HG03457 (cell line): ENCODE results near the gene DNAJC21.

ENCODE experiments used
- ATAC-seq: cut with Tn5 transposase; IDR thresholded peaks from one replicate; pipeline ENCODE4 v1.9.1; 2021; ENCODE audit warnings: moderate number of reproducible peaks; ENCODE audit not compliant: unreplicated experiment

Gene DNAJC21

DNA sequence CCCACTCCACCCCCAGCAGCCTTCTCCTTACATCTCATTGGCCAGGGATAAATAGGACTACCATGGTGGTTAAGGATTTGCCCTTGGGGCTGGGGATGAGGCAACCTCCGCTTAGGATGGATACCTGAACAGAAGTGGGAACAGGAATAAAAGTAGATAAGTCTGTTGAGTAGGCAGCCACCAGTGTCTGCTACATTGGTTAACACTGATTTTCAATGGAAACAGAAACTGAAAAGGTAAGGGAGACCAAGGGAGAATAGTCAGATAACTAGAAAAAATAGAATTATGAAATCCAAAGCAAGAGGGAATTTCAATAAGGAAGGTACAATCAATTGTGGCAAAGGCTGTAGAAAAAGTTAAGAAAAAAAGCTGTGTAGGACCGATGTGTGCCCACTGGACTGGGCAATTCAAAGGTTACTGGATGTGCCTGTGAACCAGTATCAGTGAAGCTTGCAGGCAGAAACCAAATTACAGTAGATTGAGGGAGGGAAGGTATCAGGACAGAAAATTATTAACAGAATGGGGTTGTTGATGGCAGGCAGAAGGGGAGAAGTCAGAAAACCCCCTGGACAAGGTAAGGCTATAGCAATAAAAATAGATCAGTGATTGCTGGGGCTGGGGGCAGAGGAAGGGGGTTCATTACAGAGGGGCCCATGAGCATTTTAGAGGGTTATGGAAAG lies 48.7 kb downstream of the DNAJC21 start:
- ATAC-seq, result peak; percentile 94

DNA sequence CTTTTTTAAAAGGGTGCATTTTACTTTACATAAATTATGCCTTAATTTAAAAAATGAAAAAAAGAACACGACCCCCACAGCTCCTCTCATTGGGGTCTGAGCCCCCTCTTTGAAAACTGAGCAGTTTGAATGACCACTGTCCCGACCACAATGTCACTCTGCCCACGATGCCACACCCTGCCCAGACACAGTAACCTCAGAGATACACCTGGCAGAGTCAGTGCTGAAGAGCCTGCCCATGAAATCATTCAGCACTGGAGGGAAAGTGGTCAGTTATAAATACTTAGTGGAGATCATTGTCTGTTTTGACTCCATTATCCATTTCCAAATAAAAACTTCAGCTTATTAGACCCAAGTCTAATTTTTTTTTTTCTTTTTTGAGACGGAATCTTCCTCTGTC lies 49.3 kb downstream of the DNAJC21 start:
- peak; percentile 45 for ATAC-seq

DNA sequence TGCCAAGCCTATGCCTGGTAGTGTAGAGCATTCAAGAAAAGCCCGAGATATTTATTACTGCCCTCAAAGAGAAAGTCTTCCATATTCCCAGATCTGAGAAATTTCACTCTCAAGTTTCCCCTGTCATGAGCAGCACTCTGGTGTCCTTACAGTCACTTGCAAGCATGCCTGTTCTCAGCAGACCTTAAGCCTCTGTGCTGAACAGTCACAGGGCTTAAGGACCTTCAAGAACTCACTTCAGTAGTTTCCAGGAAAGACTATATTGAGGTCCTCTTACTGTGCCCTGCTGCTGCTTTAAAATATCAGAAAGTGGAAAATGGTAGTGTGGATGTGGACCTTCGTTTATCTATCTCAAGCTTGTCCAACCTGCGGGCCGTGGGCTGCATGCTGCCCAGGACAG lies 53.5 kb downstream of the DNAJC21 start:
- ATAC-seq, result no peak

DNA sequence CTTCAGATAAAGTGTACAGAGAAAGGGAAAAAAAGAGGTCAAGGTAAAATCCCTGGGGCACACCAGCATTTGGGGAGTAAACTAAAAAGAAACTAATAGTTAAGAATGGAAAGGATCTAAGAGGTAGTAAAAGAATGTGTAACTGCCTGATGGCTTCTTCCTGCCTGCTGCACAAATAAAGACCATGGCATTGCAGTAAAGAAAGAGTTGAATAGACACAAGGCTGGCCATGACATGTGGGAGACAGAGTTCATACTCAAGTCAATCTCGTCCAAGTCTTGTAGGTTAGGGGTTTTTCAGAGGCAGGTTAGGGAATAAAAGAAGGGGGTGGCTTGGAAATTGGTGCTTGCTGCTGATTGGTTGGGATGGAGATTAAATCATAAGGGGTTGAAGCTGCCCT lies 57.6 kb downstream of the DNAJC21 start:
- no peak for ATAC-seq

DNA sequence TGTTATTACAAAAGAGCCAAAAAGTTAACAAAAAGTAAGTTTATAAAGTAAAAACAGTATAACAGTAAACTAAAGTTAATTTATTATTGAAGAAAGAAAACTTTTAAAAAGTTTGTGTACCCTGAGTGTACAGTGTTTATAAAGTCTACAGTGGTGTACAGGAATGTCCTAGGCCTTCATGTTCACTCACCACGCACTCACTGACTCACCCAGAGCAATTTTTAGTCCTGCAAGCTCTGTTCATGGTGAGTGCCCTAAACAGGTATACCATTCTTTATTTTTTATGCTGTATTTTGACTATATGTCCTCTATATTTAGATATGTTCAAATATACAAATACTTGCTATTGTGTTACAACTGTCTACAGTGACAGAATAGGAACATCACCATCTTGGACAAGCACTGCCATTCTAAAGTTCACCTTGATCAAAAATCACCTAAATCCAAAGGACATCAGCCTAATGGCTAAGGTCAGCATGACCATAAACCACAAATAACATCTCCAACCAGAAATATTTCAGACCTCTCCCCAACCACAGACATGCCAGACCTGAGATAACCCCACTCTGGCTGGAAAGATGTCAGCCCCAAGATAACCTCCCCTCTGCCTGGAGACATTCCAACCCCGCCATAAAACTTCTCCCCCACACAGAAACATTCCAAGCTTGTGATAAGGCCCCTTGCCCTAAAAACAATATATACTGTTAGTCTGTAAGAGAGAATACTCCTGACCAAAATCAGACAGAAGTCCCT lies 62.3 kb downstream of the DNAJC21 start:
- no peak for ATAC-seq

DNA sequence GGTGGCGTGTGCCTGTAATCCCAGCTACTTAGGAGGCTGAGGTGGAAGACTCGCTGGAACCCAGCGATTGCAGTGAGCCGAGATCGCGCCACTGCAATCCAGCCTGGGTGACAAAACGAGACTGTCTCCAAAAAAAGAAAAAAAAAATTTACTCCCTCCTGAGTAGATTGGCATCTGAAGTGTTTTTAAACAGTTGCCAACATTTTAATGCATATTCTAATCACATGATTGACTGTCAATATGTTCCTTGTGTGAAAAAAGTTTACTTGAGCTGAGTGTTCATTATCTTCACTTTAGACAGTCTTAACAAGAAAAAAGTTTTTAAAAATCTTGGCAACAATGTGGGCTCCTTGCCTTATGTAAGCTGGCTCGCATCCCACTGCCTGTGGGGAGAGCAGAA lies 64.6 kb downstream of the DNAJC21 start:
- no peak for ATAC-seq

DNA sequence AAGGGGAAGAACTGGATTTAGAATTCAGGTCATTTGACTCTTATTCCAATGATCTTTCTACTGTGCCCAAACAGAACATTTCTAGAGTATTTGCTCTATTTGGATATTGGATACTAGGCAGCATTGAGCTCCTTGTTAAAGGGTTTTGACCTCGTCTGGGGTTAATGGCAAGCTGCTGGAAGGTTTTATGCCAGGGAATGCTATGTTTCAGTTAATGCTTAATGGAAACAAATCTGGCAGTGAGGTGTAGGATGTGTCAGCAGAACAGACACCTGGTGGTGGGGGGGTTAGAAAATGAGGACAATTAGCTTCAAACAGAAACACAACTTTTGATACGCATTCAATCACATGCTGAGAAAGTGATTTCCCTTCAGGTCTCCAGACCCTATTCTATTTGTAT lies 66.9 kb downstream of the DNAJC21 start:
- ATAC-seq, result no peak

DNA sequence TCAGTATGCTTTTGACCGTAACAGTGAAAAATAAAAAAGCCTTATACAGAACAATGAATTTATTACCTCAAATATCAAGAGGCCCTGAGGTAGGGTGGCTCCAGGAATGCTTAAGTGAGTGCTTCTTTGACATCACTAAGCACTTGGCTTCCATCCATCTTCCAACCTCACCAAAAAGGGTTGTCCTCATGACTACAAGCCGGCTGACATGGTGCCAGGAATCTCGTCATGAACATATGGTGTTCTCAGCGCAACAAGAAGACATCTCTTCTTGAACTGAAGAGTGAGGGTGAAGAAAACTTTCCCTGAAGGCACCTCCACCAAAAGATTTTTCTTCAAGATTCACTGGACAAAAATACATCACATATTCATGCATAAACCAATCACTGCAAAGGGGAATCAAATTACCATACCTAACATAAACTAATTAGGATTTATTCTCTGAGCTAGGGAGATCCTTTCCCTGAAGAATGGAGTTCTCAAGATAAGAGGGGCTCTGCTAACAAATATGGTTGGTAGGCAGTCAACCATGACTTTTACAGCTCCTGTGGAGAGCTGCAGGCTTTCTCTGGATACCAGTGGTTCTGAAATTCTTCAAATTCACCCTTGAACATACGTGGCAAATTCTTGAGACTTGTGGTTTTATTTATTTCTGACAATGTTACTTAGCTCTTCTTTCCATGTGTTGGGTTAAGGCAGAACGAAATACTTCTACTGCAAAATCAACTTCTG lies 68.9 kb downstream of the DNAJC21 start:
- no peak for ATAC-seq

DNA sequence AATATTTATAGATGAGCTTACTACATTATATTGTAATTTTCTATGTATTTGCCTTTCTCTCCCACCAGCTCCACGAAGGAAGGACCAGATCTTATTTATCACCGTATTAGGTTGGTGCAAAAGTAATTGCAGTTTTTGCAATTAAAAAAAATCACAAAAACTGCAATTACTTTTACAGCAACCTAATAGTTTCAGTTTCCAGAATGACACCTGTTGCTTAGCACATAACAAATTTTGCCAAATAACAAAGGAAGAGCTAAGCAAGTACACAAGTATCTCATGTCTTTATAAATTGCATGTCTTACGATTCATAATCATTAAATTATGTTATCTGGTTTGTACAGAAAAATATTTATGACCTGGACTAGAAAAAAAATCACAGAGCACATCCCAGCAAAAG lies 72.5 kb downstream of the DNAJC21 start:
- no peak for ATAC-seq

DNA sequence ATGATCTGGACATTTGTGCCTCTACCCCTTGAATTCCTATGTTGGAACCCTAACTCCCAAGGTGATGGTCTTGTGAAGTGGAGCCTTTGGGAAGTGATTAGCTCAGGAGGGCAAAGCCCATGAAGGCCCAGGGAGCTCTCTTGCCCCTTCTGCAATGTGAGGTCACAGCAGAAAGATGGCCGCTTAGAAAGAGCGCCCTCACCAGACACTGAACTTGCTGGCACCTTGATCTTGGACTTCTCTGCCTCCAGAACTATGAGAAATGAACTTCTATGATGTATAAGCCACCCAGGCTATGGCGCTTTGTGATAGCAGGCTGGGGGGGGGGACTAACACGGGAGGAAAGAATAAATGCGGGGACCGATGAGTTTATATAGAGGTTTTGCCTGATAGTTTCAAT lies 73.1 kb downstream of the DNAJC21 start:
- no peak for ATAC-seq

DNA sequence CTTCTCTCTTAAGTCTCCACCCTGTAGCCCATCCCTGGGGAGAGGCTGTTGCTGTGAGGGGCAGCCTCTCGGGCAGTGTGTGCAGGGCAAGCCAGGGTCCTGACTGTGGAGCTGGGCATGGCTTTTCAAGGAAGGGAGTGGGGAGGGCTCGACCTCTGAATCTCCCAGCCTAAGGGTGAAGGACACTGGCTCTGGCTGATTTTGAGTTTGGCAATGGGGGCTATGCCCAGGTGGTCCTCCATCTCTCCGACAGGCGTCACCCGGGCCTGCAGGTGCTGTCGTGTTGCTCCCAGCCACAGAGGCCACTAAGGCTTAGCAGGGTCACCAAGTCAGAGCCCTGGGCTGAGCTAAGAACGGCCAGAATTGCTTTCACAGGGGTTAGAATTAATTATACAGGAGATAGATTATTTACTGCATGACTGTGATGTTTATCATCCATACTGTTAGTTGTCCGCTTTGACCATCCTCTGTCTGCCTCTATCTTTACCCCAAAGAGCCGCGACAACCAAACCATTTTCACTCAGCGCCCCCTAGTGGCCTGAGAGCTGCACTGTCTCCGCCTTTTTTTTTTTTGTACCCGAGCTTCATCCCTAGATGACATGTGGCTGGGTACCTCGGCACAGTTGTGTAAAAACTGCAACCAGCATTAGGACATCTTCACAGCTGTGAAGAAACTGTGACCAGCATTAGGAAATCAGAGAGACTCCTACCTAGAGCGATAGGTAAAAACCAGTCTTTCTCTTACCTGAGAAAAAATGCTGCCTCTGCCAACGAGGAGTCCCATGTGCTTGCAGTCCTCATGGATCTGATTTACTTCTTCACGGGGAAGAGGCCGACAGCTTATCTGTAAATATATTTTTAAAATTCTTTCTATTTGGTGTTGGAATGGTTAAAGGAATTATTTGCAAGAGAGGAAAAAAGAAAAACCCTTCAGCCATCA lies 73.9 kb downstream of the DNAJC21 start:
- ATAC-seq, result no peak

DNA sequence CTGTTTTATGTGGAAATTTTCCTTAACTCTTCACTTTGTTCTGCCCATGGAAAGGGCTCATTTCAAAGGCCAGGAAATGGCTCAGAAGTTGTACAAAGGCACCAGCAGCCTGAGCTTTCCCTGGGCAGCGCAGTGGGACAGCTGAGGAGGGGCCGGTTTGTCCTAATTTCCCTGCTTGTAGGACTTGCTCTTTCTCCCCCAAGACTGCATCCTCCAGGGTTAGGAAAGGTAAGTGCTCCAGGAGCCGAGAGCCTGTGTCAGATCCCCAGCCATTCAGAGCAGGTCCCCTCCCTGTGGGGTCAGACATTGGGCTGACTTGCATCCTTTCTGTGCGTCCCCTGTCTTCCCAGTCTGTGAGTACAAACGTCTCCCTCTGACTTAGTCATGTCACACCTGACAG lies 74.8 kb downstream of the DNAJC21 start:
- no peak for ATAC-seq

DNA sequence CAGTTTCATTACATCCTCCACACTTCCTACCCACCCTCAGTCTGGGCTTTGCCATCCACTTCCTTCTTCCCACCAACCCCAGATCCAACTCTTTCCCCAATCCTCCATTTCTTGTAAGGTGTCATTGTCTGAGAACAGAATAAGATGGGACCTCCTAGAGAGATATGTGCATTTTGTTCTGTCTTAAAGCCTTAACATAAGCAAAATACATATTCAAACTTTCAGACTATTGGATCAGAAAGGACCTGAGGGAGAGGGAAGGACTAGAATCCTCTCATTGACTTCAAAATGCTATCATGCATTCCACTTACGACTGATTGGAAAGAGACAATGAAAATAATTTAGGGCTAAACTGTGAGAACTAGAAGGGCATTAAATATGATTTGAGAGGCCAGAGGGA lies 75.4 kb downstream of the DNAJC21 start:
- ATAC-seq, result no peak
